Testis (tissue), 3 donors: ENCODE measurements around the gene WDR18. TPM values are rescaled to one million over a fixed set of nuclear protein-coding genes. Genes with fewer than 3 reads are reported as not detected.

ENCODE experiments used
- DNase-seq: peaks from one replicate; pipeline ENCODE4 v3.0.0-alpha.2; 2019
- H3K27ac ChIP-seq, 2 donors: fragments of 200-600 bp; sonication (generic); one replicate each; pipeline ENCODE4 v1.5.1; 2019
- H3K27me3 ChIP-seq: fragments of 200-600 bp; sonication (generic); one replicate; pipeline ENCODE4 v1.5.1; 2019
- H3K36me3 ChIP-seq: fragments of 200-600 bp; sonication (generic); one replicate; pipeline ENCODE4 v1.5.1; 2017; ENCODE audit warnings: low read depth; ENCODE audit errors: missing control alignments
- H3K4me1 ChIP-seq: fragments of 200-600 bp; sonication (generic); one replicate; pipeline ENCODE4 v1.5.1; 2019
- H3K4me3 ChIP-seq, 2 donors: fragments of 200-600 bp; sonication (generic); one replicate each; pipeline ENCODE4 v1.5.1; 2017 to 2019
- H3K9me3 ChIP-seq: fragments of 200-600 bp; sonication (generic); one replicate; pipeline ENCODE4 v1.5.1; 2017
- CTCF ChIP-seq, 3 experiments: fragments of 450-650 bp in 2 of 3; fragments of 200-600 bp in 1 of 3; sonication (generic) in 1 of 3; IDR thresholded peaks; one replicate each; pipeline ENCODE4 v1.5.1; 2016 to 2019; ENCODE audit warnings: antibody characterized with exemption in 3 of 3, mild to moderate bottlenecking in 2 of 3, moderate library complexity in 1 of 3
- POLR2A ChIP-seq: fragments of 450-650 bp; IDR thresholded peaks from one replicate; pipeline ENCODE4 v1.6.1; 2017; ENCODE audit warnings: antibody characterized with exemption, mild to moderate bottlenecking, moderate library complexity
- WGBS, 2 donors: methylation state at CpG; one replicate each; pipeline ENCODE4 v1.1.5; 2018; 5-methylcytosine and 5-hydroxymethylcytosine counted together
- intact Hi-C: fragments of 100-400 bp; cut with DNase I; formaldehyde crosslinking; loops from one replicate; pipeline ENCODE4 v1.15.1; 2023; ENCODE audit warnings: low total_unique reads
- polyA plus RNA-seq: library from polyadenylated mRNA; stranded (reverse); fragments of 350-450 nt; fragmentation: Illumina TruSeq; extraction: RNeasy Lipid Tissue Mini Kit (QIAGEN cat#74804); gene quantifications from one replicate; pipeline ENCODE4 v1.2.3, GENCODE V29; 2014; ENCODE audit warnings: low read depth, low replicate concordance; ENCODE audit not compliant: insufficient read depth
- small RNA-seq, 2 donors: library from RNA; depleted of rRNA; stranded (forward); fragments of <200 nt; gene quantifications; one replicate each; pipeline ENCODE3, GENCODE V24; 2016
- total RNA-seq, 2 donors: library from RNA; depleted of rRNA; stranded (reverse); fragments of >200 nt; gene quantifications; one replicate each; pipeline ENCODE4 v1.2.3, GENCODE V29; 2016

The WDR18 gene
- total and polyA plus RNA-seq, 3 donors from 2014 or later = 38.7 to 108 (median 70.9) TPM

GRCh38 chr19:1041835-1042685, 57.9 kb downstream of the WDR18 start:
- no peak for DNase-seq
- Histone ChIP-seq H3K36me3 (no peaks in the 10 kb centered on the region), H3K27ac (no peak overlapping the region), H3K4me3 (no peak overlapping the region), H3K4me1 (peaks cover 21% of the 10 kb centered on the region), H3K9me3 (no peaks in the 10 kb centered on the region), H3K27me3 (no peaks in the 10 kb centered on the region)
- no peak for TF ChIP-seq POLR2A
- no peak for TF ChIP-seq CTCF (IDR thresholded peaks at IDR 0.05)
- WGBS, 2 donors = 57% methylated on average over 40 of the region's 43 CpGs; no CpG with 5 or more reads in 1 of the 2 donors
- intact Hi-C loops = no loop called here

- Histone ChIP-seq H3K9me3 (no peaks in the 10 kb centered on the region), H3K4me3 (no peak overlapping the region), H3K36me3 (no peaks in the 10 kb centered on the region), H3K27ac (no peak overlapping the region), H3K4me1 (peaks cover 21% of the 10 kb centered on the region), H3K27me3 (no peaks in the 10 kb centered on the region)
- intact Hi-C loops = no loop called here
- 77% methylated on average over 5 to 17 of the region's 23 CpGs for WGBS, 2 donors
- no peak for DNase-seq
- TF ChIP-seq POLR2A = no peak
Measured at GRCh38 chr19:1042689-1043511, 58.8 kb downstream of the WDR18 start.

Small RNA genes lying within 50 kb of the gene (small RNA-seq; reads per million reads assigned to genes)
- gene RNU6-2 = 0 to 0.28 reads per million in 2 donors

Other genes with a start within 250 kb of the WDR18 start
- 1 to 10 TPM; 1.1 to 3.1 TPM for gene MISP, start 233.2 kb upstream of the WDR18 start, total RNA-seq
- gene MISP, start 233.2 kb upstream of the WDR18 start, polyA plus RNA-seq = 1.1 TPM
- 100 to 1,000 TPM; 168 to 196 TPM for gene PTBP1, start 186.9 kb upstream of the WDR18 start, total RNA-seq
- gene PTBP1, start 186.9 kb upstream of the WDR18 start, polyA plus RNA-seq = 116 TPM
- 10 to 100 TPM; 16.9 to 20.1 TPM for gene PLPPR3, start 162.4 kb upstream of the WDR18 start, total RNA-seq
- gene PLPPR3, start 162.4 kb upstream of the WDR18 start, polyA plus RNA-seq = 2.7 TPM
- gene AZU1, start 156.5 kb upstream of the WDR18 start, total RNA-seq = 1 to 10 TPM; 5.4 to 5.8 TPM
- gene AZU1, start 156.5 kb upstream of the WDR18 start, polyA plus RNA-seq = 1.4 TPM
- gene PRTN3, start 143.3 kb upstream of the WDR18 start, total RNA-seq = 1 to 10 TPM; 1.0 to 1.8 TPM
- not detected for gene PRTN3, start 143.3 kb upstream of the WDR18 start, polyA plus RNA-seq
- gene ELANE, start 132.0 kb upstream of the WDR18 start, total RNA-seq = under 1 TPM in 1 of 2 donors, not detected in 1; 0.74 TPM
- gene ELANE, start 132.0 kb upstream of the WDR18 start, polyA plus RNA-seq = 0.50 TPM
- 100 to 1,000 TPM in 1 of 2 donors, 10 to 100 TPM in 1; 83.1 to 185 TPM for gene CFD, start 124.7 kb upstream of the WDR18 start, total RNA-seq
- gene CFD, start 124.7 kb upstream of the WDR18 start, polyA plus RNA-seq = 84.3 TPM
- 100 to 1,000 TPM in 1 of 2 donors, 10 to 100 TPM in 1; 94.7 to 124 TPM for gene MED16, start 91.2 kb upstream of the WDR18 start, total RNA-seq
- gene MED16, start 91.2 kb upstream of the WDR18 start, polyA plus RNA-seq = 50.7 TPM
- gene RNU6-9, start 90.9 kb upstream of the WDR18 start, total RNA-seq = not detected
- not detected for gene RNU6-9, start 90.9 kb upstream of the WDR18 start, polyA plus RNA-seq
- 10 to 100 TPM; 24.6 to 30.1 TPM for gene R3HDM4, start 71.1 kb upstream of the WDR18 start, total RNA-seq
- gene R3HDM4, start 71.1 kb upstream of the WDR18 start, polyA plus RNA-seq = 19.2 TPM
- not detected for gene KISS1R, start 67.0 kb upstream of the WDR18 start, total RNA-seq
- gene KISS1R, start 67.0 kb upstream of the WDR18 start, polyA plus RNA-seq = not detected
- 10 to 100 TPM; 15.3 to 26.5 TPM for gene ARID3A, start 58.3 kb upstream of the WDR18 start, total RNA-seq
- 38.2 TPM for gene ARID3A, start 58.3 kb upstream of the WDR18 start, polyA plus RNA-seq
- 1 to 10 TPM; 1.3 to 2.4 TPM for gene GRIN3B, start 16.1 kb downstream of the WDR18 start, total RNA-seq
- gene GRIN3B, start 16.1 kb downstream of the WDR18 start, polyA plus RNA-seq = 1.1 TPM
- gene TMEM259, start 36.8 kb downstream of the WDR18 start, total RNA-seq = 100 to 1,000 TPM; 339 to 405 TPM
- gene TMEM259, start 36.8 kb downstream of the WDR18 start, polyA plus RNA-seq = 164 TPM
- not detected for gene RNU6-2, start 37.2 kb downstream of the WDR18 start, total RNA-seq
- not detected for gene RNU6-2, start 37.2 kb downstream of the WDR18 start, polyA plus RNA-seq
- 10 to 100 TPM; 19.1 to 28.0 TPM for gene CNN2, start 42.3 kb downstream of the WDR18 start, total RNA-seq
- gene CNN2, start 42.3 kb downstream of the WDR18 start, polyA plus RNA-seq = 36.4 TPM
- gene ABCA7, start 55.8 kb downstream of the WDR18 start, total RNA-seq = 10 to 100 TPM; 12.1 to 14.6 TPM
- gene ABCA7, start 55.8 kb downstream of the WDR18 start, polyA plus RNA-seq = 7.3 TPM
- gene ARHGAP45, start 82.8 kb downstream of the WDR18 start, total RNA-seq = 10 to 100 TPM; 20.7 to 31.7 TPM
- 14.1 TPM for gene ARHGAP45, start 82.8 kb downstream of the WDR18 start, polyA plus RNA-seq
- gene POLR2E, start 111.0 kb downstream of the WDR18 start, total RNA-seq = 100 to 1,000 TPM in 1 of 2 donors, 10 to 100 TPM in 1; 96.5 to 143 TPM
- 246 TPM for gene POLR2E, start 111.0 kb downstream of the WDR18 start, polyA plus RNA-seq
- gene GPX4, start 119.6 kb downstream of the WDR18 start, total RNA-seq = 1,000 to 10,000 TPM; 1,153 to 1,773 TPM
- gene GPX4, start 119.6 kb downstream of the WDR18 start, polyA plus RNA-seq = 1,893 TPM
- 10 to 100 TPM; 58.9 to 65.0 TPM for gene SBNO2, start 189.9 kb downstream of the WDR18 start, total RNA-seq
- gene SBNO2, start 189.9 kb downstream of the WDR18 start, polyA plus RNA-seq = 34.3 TPM
- gene STK11, start 221.4 kb downstream of the WDR18 start, total RNA-seq = 100 to 1,000 TPM; 194 to 209 TPM
- 197 TPM for gene STK11, start 221.4 kb downstream of the WDR18 start, polyA plus RNA-seq